Measurements from ENCODE around the gene DNAH6. TPM values are rescaled to one million over a fixed set of nuclear protein-coding genes. Genes with fewer than 3 reads are reported as not detected.

Gene DNAH6
- total RNA-seq, 1 experiment from 2014 or later = not detected

DNA sequence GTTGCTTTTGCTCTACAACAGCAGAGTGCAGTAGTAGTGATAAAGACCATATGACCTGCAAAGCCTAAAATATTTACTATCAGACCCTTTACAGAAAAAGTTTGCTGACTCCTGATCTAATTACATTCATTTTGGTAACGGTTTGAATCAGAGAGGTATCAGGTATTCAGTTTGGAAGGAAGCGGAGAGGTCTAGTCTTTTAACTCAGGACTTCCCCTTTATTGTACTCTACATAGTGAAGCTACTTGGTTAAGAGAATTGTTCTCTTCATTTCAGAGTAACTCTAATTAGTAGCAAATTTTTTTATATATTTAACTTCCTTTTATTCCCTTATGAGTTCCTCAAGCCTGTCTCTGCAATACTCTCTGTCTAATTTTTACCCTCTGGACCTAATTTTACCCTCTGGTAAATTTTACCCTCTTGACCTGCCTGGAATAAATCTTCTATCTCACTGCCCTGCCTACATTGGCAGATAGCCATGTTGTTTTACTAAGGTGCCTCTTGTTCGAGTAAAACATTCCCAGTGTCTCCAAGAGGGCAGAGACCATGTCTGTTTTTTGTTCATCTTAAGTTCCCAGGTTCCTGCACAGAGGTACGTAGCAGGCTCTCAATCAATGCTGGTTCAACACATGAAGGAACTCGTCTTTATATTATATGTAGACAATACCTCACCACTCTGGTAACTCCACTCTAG lies 170.6 kb downstream of the DNAH6 start:
- CTCF ChIA-PET = no interaction called here
- H2AFZ ChIP-seq (ENCODE audit: low read length) = no peak overlapping the region

DNA sequence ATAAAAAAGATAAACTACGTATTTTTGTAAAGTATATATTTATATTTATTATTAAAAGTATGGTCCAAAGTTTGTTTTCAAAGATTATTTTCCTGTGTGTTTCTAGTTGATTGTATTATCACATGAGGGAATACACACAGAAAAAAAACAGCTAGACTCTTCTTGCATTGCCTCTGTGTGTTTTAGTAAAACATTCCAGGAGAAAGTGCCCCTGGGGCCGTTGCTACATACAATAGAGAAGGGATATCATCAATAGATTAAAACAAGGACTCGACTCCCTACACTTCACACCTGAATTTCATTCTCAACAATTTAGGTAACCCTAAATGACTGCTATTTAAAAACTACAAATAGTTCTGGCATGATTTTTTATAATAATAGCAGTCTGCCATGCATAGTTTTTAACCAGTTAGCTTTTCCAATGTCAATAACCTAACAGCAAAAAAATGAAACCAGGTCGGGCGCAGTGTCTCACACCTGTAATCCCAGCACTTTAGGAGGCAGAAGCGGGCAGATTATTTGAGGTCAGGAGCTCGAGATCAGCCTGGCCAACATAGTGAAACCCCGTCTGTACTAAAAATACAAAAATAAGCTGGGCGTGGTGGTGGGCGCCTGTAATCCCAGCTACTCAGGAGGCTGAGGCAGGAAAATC lies 171.3 kb downstream of the DNAH6 start:
- Histone ChIP-seq H3K4me2 (ENCODE audit: low read length) (no peak overlapping the region), H3K9me2 (replicated peaks; ENCODE audit: low read length) (no peaks in the 10 kb centered on the region), H2AFZ (ENCODE audit: low read length) (no peak overlapping the region), H3F3A (ENCODE audit: low read length, unreplicated experiment) (no peaks in the 10 kb centered on the region), H3K27ac (ENCODE audit: low read length) (no peak overlapping the region), H3K36me3 (ENCODE audit: low read depth, low read length) (no peaks in the 10 kb centered on the region), H3K9me3 (ENCODE audit: low read length) (no peaks in the 10 kb centered on the region), H3K4me3 (ENCODE audit: low read length) (no peak overlapping the region), H3K79me2 (ENCODE audit: low read length) (no peaks in the 10 kb centered on the region), H3K4me1 (ENCODE audit: insufficient read depth, low read length) (no peaks in the 10 kb centered on the region), H4K20me1 (ENCODE audit: low read length) (no peaks in the 10 kb centered on the region), H3K9ac (ENCODE audit: low read length) (no peak overlapping the region), H3K27me3 (ENCODE audit: low read length) (peaks cover 82% of the 10 kb centered on the region)
- ChIA-PET POLR2A (ENCODE audit: unreplicated experiment) (no interaction called here), CTCF (interaction anchor here (0.7 kb wide), 1 partner anchor 161 kb away, joined by 7 read pairs; no protein-coding TSS in a partner anchor)
- ATAC-seq = no peak
- TF ChIP-seq EZH2phosphoT487 (IDR thresholded peaks at IDR 0.05; ENCODE audit: borderline replicate concordance, low read length) (no peak), EZH2 (IDR thresholded peaks at IDR 0.05; ENCODE audit: low read length, unreplicated experiment) (no peak)
- TF ChIP-seq, protein P1, sequence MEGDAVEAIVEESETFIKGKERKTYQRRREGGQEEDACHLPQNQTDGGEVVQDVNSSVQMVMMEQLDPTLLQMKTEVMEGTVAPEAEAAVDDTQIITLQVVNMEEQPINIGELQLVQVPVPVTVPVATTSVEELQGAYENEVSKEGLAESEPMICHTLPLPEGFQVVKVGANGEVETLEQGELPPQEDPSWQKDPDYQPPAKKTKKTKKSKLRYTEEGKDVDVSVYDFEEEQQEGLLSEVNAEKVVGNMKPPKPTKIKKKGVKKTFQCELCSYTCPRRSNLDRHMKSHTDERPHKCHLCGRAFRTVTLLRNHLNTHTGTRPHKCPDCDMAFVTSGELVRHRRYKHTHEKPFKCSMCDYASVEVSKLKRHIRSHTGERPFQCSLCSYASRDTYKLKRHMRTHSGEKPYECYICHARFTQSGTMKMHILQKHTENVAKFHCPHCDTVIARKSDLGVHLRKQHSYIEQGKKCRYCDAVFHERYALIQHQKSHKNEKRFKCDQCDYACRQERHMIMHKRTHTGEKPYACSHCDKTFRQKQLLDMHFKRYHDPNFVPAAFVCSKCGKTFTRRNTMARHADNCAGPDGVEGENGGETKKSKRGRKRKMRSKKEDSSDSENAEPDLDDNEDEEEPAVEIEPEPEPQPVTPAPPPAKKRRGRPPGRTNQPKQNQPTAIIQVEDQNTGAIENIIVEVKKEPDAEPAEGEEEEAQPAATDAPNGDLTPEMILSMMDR (conservative IDR thresholded peaks at IDR 0.05; ENCODE audit: low read depth, low read length) = no peak
- BruUV-seq (replicated peaks) = no TSS peak
- intact Hi-C loops (cut with micrococcal nuclease) = no loop called here
- no peak for DNase-seq

More for the DNA sequence above, 170.6 kb downstream of the DNAH6 start:
- no peak overlapping the region for H3K27ac ChIP-seq (ENCODE audit: low read length)
- TF ChIP-seq EZH2 (IDR thresholded peaks at IDR 0.05; ENCODE audit: low read length, unreplicated experiment) (no peak), EZH2phosphoT487 (IDR thresholded peaks at IDR 0.05; ENCODE audit: borderline replicate concordance, low read length) (no peak)
- TF ChIP-seq, protein P1 (conservative IDR thresholded peaks at IDR 0.05; ENCODE audit: low read depth, low read length) = no peak
- H3K27me3 ChIP-seq (ENCODE audit: low read length) = peaks cover 84% of the 10 kb centered on the region
- no peaks in the 10 kb centered on the region for H3K79me2 ChIP-seq (ENCODE audit: low read length)
- H3K4me1 ChIP-seq (ENCODE audit: insufficient read depth, low read length) = no peaks in the 10 kb centered on the region
- H3K4me3 ChIP-seq (ENCODE audit: low read length) = no peak overlapping the region
- no peak for ATAC-seq
- BruUV-seq (replicated peaks) = no TSS peak
- intact Hi-C loops (cut with micrococcal nuclease) = no loop called here
- DNase-seq = no peak
- no peaks in the 10 kb centered on the region for H3F3A ChIP-seq (ENCODE audit: low read length, unreplicated experiment)
- no peak overlapping the region for H3K9ac ChIP-seq (ENCODE audit: low read length)
- POLR2A ChIA-PET (ENCODE audit: unreplicated experiment) = no interaction called here
- H3K9me2 ChIP-seq (replicated peaks; ENCODE audit: low read length) = no peaks in the 10 kb centered on the region
- no peaks in the 10 kb centered on the region for H3K9me3 ChIP-seq (ENCODE audit: low read length)
- no peaks in the 10 kb centered on the region for H4K20me1 ChIP-seq (ENCODE audit: low read length)
- no peak overlapping the region for H3K4me2 ChIP-seq (ENCODE audit: low read length)
- no peaks in the 10 kb centered on the region for H3K36me3 ChIP-seq (ENCODE audit: low read depth, low read length)

DNA sequence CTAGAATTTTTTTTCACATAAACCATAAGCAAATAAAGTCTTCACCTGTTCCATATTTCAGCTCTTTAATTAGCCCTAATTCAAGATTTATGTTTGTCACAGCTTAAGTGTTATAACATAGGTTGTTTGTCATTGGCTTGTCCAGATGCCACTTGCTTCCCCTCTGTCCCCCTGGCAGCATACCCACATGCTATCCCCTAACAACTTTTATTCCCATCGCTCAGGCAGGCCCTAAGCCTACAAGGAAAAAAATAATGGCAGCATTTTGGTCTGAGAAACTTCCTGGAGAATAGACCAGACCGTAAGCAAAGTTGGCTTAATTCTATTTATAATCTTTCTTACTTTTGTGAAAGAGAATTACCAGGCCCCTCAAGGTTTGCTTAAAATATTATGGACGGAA lies 173.9 kb downstream of the DNAH6 start:
- DNase-seq (no peak), ATAC-seq (no peak)
- no TSS peak for BruUV-seq (replicated peaks)
- no peaks in the 10 kb centered on the region for H3F3A ChIP-seq (ENCODE audit: low read length, unreplicated experiment)
- no peak for TF ChIP-seq EZH2 (IDR thresholded peaks at IDR 0.05; ENCODE audit: low read length, unreplicated experiment)
- TF ChIP-seq EZH2phosphoT487 (IDR thresholded peaks at IDR 0.05; ENCODE audit: borderline replicate concordance, low read length) = no peak
- TF ChIP-seq, protein P1 (conservative IDR thresholded peaks at IDR 0.05; ENCODE audit: low read depth, low read length) = no peak
- H3K4me1 ChIP-seq (ENCODE audit: insufficient read depth, low read length) = no peaks in the 10 kb centered on the region
- H3K4me2 ChIP-seq (ENCODE audit: low read length) = no peak overlapping the region
- no peaks in the 10 kb centered on the region for H4K20me1 ChIP-seq (ENCODE audit: low read length)
- intact Hi-C loops (cut with micrococcal nuclease) = no loop called here
- ChIA-PET POLR2A (ENCODE audit: unreplicated experiment) (no interaction called here), CTCF (no interaction called here)
- H3K9ac ChIP-seq (ENCODE audit: low read length) = no peak overlapping the region
- no peaks in the 10 kb centered on the region for H3K36me3 ChIP-seq (ENCODE audit: low read depth, low read length)
- no peaks in the 10 kb centered on the region for H3K79me2 ChIP-seq (ENCODE audit: low read length)
- H3K9me2 ChIP-seq (replicated peaks; ENCODE audit: low read length) = no peaks in the 10 kb centered on the region
- no peak overlapping the region for H3K27ac ChIP-seq (ENCODE audit: low read length)
- no peak overlapping the region for H3K4me3 ChIP-seq (ENCODE audit: low read length)
- no peaks in the 10 kb centered on the region for H3K9me3 ChIP-seq (ENCODE audit: low read length)
- H3K27me3 ChIP-seq (ENCODE audit: low read length) = peaks cover 78% of the 10 kb centered on the region
- no peak overlapping the region for H2AFZ ChIP-seq (ENCODE audit: low read length)
